GM10266 (cell line): ENCODE data around the gene AP3B1.

Source experiments
- DNase-seq: peaks from one replicate; pipeline ENCODE4 v3.0.0; 2012; ENCODE audit errors: extremely low spot score
- CTCF ChIP-seq: IDR thresholded peaks from 2 replicates; pipeline ENCODE4 v1.5.1; 2012; ENCODE audit warnings: mild to moderate bottlenecking, low read depth; ENCODE audit not compliant: control insufficient read depth, insufficient read depth; ENCODE audit errors: missing control alignments

Gene AP3B1

GRCh38 chr5:78245136-78245535 is 49.4 kb downstream of the AP3B1 start:
- DNase-seq: no peak
- TF ChIP-seq CTCF: no peak

DNA sequence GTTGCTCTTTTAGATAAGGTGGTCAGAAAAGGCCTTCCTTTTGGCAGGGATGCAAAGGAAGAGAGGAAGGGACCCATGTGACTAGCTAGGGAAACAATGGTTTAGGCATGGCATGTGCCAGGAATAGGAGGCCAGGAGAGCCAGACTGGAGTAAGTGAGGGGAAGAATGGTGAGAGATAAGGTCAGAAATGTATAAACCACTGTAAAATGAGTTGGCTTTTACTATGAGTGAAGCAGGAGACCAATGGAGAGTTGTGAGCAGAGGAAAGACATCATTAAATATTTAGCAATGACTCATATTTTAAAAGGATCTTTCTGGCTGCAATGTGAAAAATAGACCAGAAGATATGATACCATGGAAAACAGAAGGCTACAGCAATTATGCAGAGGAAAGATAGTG is 50.9 kb downstream of the AP3B1 start:
- TF ChIP-seq CTCF: no peak
- DNase-seq: no peak

DNA sequence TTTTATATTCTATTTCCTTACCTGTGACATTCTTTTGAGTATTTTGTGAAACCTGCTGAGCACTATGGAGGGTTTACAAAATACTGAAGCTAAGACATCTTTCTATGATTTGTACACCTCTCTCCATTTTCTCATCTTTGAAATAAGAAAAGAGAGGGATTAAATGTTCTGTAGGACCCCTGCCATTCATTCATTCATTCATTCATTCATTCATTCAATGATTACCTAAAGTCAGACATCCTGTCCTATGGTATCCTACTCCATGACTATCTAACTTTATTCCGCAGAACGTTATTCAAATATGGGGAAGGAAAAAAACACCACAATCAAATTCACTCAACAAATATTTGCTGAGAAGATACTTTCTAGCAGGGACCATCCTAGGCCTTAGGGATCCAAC is 51.4 kb downstream of the AP3B1 start:
- DNase-seq: no peak
- no peak for TF ChIP-seq CTCF

DNA sequence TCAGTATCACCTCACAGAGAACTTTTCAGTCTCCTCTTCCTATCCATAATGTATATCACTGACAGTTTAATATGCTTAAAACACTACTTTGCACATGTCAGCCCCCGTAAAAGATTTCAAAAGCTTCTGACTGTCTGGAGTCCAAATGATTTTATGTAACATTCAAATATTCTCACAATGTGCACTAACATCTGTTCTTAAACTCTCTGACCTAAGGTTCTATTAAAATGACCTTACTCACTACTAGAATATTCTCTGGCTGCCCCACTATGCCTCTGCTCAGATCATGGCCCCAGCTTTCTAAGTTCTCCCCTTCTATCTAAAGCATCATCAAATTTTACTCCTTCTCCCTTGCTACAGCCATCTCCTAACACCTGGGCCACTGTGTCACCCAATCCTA is 52.5 kb downstream of the AP3B1 start:
- DNase-seq: no peak
- no peak for TF ChIP-seq CTCF

GRCh38 chr5:78237911-78238310 is 56.6 kb downstream of the AP3B1 start:
- DNase-seq: no peak
- no peak for TF ChIP-seq CTCF

DNA sequence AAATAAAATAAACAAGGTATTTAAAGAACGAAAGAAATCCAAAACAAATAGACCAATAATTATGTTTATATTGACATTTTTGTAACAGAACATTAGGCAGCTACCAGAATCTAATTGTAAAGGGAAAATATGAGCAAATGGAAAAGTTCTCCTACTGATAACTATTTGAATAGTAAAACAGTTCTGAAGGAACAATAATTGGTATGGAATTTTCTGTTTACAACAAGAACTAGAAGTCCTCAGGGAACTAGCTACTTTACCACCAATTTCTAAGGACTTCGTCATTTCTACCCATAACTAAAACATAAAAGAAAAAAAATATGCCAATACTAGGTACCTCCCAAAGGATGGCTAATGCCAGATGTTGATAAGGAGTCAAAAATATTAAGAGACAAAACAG is 58.5 kb downstream of the AP3B1 start:
- TF ChIP-seq CTCF: no peak
- DNase-seq: no peak

DNA sequence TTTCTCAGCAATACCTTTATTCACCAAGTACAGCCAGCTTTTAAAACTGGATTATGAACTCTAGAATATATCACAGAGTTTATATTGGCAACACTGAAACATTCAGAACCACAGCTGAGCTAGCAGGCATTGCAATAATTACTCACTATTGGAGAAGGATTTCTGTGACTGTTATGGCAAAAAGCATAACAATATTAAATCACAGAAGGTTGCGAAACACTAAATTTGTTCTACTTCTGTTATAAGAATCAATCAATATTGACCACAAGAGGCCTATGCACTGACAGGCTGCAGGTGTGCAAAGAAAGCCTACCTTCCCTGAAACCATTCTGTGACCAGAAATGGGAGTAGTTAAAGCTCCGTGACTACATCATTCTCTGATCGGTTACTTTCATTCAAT is 59.2 kb downstream of the AP3B1 start:
- no peak for DNase-seq

More for the DNA sequence above, 59.2 kb downstream of the AP3B1 start:
- TF ChIP-seq CTCF: no peak
